A549 (cell line): Measurements from ENCODE around the gene DIS3L2.

Experiments used
- BHLHE40 ChIP-seq: IDR thresholded peaks from 2 replicates; pipeline ENCODE4 v1.6.1; 2012; ENCODE audit warnings: low read depth, low read length, inconsistent platforms
- EP300 ChIP-seq, 2 experiments: fragments of >200 bp; sonication (Bioruptor Twin); formaldehyde crosslinking; IDR thresholded peaks; 2 replicates in 1 of 2; 3 replicates in 1 of 2; pipeline ENCODE4 v1.6.1; 2016 to 2017
- KDM5A ChIP-seq: fragments of 200-600 bp; sonication (generic); IDR thresholded peaks from 2 replicates; pipeline ENCODE4 v1.6.1; 2016; ENCODE audit warnings: antibody characterized with exemption, mild to moderate bottlenecking
- MAX ChIP-seq: IDR thresholded peaks from 2 replicates; pipeline ENCODE4 v1.6.1; 2012
- POLR2A ChIP-seq: IDR thresholded peaks from 2 replicates; pipeline ENCODE4 v1.6.1; 2012; ENCODE audit warnings: mild to moderate bottlenecking, low read length
- RCOR1 ChIP-seq: fragments of 150-350 bp; IDR thresholded peaks from 2 replicates; pipeline ENCODE4 v1.6.1; 2014; ENCODE audit warnings: antibody characterized with exemption, low read length, low read depth
- SMC3 ChIP-seq: fragments of >200 bp; sonication (Bioruptor Twin); formaldehyde crosslinking; IDR thresholded peaks from 3 replicates; pipeline ENCODE4 v1.6.1; 2018; ENCODE audit warnings: inconsistent platforms
- ZFP36 ChIP-seq: fragments of 450-650 bp; IDR thresholded peaks from 2 replicates; pipeline ENCODE4 v1.6.1; 2014; ENCODE audit warnings: borderline replicate concordance; ENCODE audit not compliant: partially characterized antibody

- TF ChIP-seq RCOR1 (no peak), EP300 (IDR thresholded peaks at IDR 0.05) (no peak), SMC3 (no peak), POLR2A (no peak), BHLHE40 (no peak), KDM5A (no peak), ZFP36 (no peak), MAX (no peak)
Measured at GRCh38 chr2:231970461-231970860, 8.9 kb downstream of the DIS3L2 start.
